Fibroblast of mammary gland (primary cell): ENCODE results near the gene CLPTM1.

Source experiments
- DNase-seq: peaks from one replicate; pipeline ENCODE4 v3.0.0-alpha.2; 2010; ENCODE audit warnings: low read depth
- H3K4me3 ChIP-seq: 2 replicates; pipeline ENCODE4 v1.5.1; 2011; ENCODE audit warnings: low read depth, mild to moderate bottlenecking, low read length, moderate library complexity; ENCODE audit not compliant: control insufficient read depth
- CTCF ChIP-seq: conservative IDR thresholded peaks from 2 replicates; pipeline ENCODE4 v1.5.1; 2011; ENCODE audit warnings: low read depth, low read length, inconsistent platforms; ENCODE audit not compliant: control insufficient read depth, insufficient read depth

The CLPTM1 gene

GRCh38 chr19:44957526-44957925 lies 2.3 kb downstream of the CLPTM1 start:
- no peak for DNase-seq
- TF ChIP-seq CTCF: no peak
- H3K4me3 ChIP-seq: no peak overlapping the region

- no peak for TF ChIP-seq CTCF
- no peak overlapping the region for H3K4me3 ChIP-seq
These were observed 2.9 kb downstream of the CLPTM1 start for GRCh38 chr19:44958090-44958489.

GRCh38 chr19:44959691-44960090 lies 4.5 kb downstream of the CLPTM1 start:
- no peak overlapping the region for H3K4me3 ChIP-seq
- TF ChIP-seq CTCF: no peak
- no peak for DNase-seq

More at GRCh38 chr19:44958090-44958489, 2.9 kb downstream of the CLPTM1 start:
- no peak for DNase-seq

GRCh38 chr19:44960906-44961728 lies 5.9 kb downstream of the CLPTM1 start:
- TF ChIP-seq CTCF: no peak

GRCh38 chr19:44961821-44962220 lies 6.6 kb downstream of the CLPTM1 start:
- H3K4me3 ChIP-seq: no peak overlapping the region
- DNase-seq: no peak
- TF ChIP-seq CTCF: no peak

More at GRCh38 chr19:44960906-44961728, 5.9 kb downstream of the CLPTM1 start:
- no peak overlapping the region for H3K4me3 ChIP-seq
- DNase-seq: no peak

- DNase-seq: no peak
- TF ChIP-seq CTCF: no peak
- no peak overlapping the region for H3K4me3 ChIP-seq
These were observed 12.9 kb downstream of the CLPTM1 start for GRCh38 chr19:44968118-44968517.
